Stimulated activated CD4-positive, alpha-beta T cell treated with anti-CD3 and anti-CD28 coated beads, TNF-alpha, amount 100 ng/mL, for 4 hours (primary cell): Measurements from ENCODE around the gene PSMA2.
"Not testable (repeated sequence)": the region's sequence is repeated elsewhere in the genome, so short reads cannot be mapped to it uniquely, and the experiment has no call there.

ENCODE experiments used
- DNase-seq, 3 experiments: peaks; one replicate each; pipeline ENCODE4 v3.0.0-alpha.2; 2020; ENCODE audit warnings: low read depth in 3 of 3

The PSMA2 gene

DNA sequence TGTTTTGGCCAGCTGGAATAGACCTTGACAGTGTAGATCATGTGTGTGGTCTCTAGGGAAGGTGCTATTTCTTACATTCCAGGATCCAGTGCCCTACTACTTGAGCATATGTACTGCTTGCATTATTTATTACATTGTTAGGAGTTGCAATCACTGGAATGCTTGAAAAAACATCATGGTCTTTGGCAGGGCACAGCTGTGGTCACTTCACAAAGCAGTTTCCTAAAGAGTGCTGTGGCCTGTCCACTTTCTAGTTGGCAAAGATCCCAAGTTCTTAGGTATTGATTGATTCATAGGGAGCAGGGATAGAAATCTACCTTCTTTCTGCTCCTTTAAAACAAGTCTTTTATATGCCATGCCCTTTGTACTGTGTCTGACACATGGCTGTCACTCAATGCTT, 24.7 kb downstream of the PSMA2 start:
- DNase-seq, result no peak

DNA sequence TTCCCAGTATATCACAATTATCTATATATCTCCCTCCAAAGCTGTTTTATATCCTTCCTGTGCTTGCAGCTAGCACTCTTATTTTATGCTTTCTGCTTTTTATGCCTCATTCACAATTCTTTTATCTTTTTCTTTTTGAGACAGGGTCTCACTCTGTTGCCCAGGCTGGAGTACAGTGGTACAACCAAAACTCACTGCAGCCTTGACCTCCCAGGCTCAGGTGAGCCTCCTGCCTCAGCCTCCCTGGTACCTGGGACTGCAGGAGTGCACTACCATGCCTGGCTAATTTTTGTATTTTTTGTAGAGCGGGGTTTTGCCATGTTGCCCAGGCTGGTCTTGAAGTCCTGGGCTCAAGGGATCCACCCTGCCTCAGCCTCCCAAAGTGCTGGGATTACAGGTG, 25.8 kb downstream of the PSMA2 start:
- DNase-seq, result no peak

DNA sequence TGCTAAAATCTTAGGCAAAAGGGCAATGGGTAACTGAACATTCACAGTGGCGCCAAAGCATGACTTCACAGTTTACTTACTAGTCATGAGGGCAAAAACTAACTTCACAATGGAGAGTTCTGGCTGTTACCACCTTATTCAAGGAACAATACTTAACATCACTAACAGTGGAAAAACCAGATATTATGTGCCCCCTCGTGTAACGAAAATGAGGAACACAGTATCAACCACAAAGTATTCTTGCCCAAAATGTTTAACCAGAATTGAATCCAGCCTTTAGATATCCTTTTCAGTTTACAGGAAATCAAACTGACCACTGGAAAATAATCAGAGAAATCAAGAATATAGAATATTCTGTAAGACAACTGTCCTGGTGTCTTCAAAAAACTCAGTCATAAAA, 29.6 kb downstream of the PSMA2 start:
- no peak for DNase-seq

DNA sequence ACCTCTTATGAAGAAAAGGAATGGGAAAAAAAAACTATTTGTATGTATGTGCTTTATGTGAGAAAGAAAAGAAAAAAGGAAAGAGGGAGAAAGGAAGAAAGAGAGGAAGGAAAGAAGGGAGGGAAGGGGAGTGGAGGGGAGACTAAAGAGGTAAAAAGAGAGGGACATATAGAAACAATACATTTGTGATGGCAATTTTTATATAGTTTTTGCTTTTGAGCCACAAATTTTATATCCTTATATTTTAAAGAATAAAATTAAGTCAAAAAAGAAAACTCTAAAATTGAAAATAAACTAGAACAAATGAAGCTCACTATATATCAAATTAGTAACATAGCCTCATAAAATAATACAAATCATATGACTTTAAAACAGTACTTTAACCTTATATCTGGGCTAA, 31.1 kb downstream of the PSMA2 start:
- DNase-seq, result no peak

DNA sequence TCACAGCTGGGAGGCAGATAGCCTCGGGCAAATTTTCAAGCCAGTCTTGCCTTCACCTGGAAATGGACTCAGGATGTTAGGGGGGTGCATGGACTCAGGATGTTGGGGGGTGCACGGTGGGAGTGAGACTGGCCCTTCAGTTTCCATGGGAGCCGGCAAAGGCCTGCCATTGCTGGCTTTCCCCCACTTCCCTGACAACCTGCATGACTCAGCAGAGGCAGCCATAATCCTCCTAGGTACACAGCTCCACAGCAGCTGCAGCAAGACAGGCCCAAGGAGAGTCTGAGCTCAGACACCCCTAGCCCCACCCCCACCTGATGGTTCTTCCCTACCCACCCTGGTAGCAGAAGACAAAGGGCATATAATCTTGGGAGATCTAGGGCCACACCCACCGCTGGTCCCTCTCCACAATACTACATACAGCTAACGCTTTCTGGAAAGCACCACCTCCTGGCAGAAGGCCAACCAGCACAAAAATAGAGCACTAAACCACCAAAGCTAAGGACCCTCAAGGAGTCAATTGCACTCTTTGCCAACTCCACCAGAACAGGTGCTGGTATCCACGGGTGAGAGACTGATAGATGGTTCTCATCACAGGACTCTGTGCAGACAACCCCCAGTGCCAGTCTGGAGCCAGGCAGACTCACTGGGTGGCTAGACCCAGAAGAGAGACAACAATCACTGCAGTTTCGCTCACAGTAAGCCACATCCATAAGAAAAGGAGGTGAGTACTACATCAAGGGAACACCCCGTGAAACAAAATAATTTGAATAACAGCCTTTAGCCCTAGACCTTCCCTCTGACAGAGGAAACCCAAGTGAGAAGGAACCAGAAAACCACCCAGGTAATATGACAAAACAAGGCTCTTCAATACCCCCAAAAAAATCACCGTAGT, 38.4 kb downstream of the PSMA2 start:
- DNase-seq, result no peak

DNA sequence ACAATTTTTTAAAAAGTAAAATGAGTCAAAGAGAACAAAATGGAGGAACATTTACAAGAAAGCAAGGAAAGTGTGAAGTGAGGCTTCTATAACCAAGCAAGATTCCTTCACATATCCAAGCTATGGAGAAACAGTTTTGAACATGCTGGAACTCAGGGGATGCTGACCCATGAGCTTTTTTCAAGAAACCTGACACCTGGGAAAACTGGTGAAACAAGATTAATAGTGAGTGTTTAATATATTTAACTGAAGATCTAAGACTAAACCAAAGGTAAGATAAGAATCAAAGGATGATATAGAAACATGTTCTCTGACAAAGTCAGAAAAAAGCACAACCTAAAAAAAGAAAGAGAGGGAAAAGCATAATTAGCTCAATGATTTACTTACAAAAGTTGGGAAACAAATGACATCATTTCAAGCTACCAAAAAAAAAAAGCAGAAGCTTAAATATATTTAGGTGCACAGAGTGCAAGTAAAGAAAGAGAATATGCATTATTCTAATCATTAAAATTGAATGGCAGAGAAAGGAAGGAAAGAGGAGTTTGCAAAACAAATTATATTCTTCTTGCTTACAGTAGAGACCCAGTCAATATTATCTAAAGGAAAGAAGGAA, 45.0 kb downstream of the PSMA2 start:
- no peak for DNase-seq

DNA sequence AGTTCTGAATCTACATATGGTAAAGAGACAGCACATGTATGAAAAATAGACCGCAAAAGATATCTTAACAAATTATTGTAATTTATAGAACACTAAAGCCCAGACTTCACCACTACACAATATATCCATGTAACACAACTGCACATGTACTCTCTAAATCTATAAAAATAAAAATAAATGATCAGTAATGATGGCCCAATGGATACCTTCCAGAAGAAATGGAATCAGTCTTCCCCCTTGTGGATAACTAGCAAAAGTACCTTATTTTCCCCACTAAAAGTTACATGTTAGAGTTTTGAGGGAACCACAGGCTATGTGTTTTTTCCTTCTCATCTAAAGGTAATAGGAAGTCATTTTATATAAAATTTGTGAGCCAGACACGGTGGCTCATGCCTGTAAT, 45.8 kb downstream of the PSMA2 start:
- DNase-seq, result no peak

DNA sequence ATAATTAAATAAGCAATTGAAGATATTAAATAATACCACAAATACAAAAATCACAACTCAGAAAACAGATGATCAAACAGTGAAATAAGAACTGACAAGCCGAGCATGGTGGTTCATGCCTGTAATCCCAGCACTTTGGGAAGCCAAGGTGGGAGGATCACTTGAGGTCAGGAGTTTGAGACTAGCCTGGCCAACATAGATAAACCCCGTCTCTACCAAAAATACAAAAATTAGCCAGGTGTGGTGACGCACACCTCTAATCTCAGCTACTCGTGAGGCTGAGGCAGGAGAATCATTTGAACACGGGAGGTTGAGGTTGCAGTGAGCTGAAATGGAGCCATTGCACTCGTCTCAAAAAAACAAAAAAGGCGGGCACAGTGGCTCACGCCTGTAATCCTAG, 46.8 kb downstream of the PSMA2 start:
- not testable (repeated sequence) for DNase-seq

DNA sequence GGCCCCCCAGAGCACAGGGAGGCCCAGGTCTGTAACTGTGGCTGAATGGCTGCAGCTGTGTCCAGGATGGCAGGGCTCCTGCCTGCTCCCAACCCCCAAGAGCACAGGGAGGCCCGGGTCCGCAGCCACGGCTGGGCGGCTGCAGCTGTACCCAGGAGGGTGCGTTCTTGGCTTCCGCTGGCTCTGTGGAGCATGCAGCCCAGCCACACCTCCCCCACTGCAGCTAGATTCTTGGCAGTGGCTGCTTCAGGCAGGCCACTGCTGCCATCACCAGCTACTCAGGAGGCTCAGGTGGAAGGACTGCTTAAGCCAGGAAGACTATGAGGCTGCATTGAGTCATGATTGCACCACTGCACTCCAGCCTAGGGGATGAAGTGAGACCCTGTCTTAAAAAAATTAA, 48.0 kb downstream of the PSMA2 start:
- DNase-seq, result no peak

DNA sequence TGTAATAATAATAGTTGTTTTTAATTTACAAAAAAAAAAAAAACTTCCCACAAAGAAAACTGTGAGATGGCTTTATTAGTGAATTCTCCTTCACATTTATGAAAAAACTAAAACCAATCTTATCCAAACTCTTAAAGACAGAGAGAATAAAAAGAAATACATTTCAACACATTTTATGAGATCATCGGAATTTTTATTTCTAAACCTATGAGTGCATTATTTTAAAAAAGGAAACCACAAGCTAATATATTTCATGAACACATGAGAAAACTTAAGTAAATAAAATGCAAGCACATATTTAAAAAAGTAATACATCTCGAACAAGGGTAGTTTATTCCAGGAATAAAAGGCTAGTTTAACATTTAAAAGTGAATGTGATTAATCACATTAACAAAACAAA, 51.6 kb downstream of the PSMA2 start:
- no peak for DNase-seq

DNA sequence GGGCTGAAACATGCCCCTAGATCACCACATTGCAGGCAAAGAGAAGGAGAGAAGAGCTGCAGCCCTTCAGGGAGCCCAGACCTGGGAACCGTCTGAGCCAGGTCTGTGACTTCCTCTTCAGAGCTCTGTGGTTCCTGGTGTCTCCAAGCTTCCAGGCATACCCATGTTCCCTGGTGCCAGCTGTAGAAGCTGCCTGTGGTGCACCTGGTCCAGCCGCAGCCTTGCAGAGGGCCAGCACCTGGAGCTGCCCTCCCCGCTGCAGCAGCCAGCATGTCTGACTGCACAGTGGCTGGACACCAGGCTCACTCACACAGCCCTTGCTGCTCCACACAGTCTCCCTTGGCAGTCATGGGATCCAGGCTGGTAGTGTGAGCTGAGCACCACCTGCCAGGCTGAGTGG, 53.7 kb downstream of the PSMA2 start:
- DNase-seq, result no peak

DNA sequence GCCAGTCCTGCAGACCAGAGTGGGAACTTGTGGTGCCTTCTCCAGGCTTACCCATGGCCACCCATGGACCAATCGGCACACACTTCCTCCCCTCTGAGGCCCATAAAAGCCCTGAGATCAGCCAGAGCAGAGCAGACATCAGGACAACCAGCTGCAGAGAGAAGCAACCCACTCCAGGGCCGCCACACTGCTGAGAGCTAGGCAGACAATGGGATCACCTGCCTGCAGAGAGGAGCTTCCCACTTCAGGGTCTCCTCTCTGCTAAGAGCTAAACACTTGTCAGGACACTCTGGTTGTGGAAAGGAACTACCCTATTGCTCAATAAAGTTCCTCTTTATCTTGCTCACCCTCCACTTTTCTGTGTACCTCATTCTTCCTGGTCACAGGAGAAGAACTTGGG, 54.1 kb downstream of the PSMA2 start:
- no peak for DNase-seq

DNA sequence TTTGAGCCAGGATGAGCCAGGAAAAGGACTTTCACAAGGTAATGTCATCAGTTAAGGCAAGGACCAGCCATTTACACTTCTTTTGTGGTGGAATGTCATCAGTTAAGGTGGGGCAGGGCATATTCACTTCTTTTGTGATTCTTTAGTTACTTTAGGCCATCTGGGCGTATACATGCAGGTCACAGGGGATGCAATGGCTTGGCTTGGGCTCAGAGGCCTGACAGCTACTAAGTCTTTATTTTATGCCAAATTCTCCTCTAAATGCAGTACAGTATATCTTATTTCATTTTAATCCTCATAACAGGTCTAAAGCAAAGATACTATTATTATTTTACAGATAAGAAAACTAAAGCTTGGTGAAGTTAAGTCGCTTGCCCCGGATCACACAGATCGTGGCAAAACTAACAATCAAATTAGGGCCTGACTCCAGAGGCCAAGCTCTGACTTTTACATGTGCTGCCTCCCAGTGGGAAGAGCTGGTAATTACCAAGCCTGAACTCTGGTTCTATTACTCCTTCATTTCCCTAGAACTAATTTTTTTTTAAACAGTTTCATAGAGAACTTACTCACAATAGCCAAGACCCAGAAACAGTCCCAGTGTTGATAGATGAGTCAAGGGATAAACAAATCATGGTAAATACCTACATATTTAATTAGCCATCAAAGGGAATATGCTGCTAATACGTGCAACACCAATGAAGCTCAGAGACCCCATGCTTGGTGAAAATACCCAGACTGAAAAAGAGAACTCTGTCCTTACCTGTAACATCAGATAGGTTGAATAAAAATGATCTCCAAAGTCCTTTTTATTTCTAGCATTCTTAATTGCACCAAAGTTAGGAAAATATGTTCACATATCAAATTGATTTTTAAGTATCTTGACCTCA, 55.5 kb downstream of the PSMA2 start:
- DNase-seq, result peak; percentile 16 to 28 (median 26)

DNA sequence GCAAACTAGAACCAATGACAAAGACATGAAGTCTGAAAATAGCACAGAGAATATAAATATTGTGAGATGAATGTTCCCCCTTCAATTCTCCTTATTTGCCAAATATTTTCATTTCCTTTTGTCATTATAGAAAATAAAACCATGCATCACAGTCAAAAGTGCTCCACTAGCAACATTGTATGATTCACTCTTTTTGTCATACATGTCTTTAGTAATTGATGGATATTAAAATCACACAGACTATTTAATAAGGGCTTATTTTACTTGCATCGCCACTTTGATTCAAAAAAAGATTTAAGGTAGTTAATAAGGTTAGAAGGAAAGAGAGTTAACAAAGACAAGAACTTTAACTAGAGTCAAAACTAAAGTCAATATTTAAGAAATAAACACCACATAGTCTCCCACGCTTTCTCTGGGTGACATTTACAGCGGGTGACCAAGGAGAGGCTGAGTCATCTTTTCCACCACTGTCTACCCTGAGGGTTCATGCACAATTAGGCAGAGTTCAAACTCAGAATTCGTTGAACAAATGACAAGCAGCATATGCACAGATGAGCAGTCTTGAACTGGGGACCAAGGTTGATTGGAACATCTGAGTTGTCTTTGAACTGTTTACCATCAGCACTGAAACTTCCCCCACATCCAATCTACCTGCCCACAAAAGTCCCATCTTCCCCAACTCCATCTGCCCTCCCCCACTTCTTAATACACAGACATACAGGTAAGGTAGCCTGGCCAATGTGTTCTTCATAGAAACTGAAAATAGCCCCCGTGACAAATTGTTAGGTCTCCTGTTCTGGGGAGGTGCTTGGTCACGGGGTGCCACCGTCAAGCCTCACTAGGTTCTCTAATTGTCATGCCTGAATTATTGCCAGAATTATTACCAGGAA, 62.6 kb downstream of the PSMA2 start:
- no peak for DNase-seq

DNA sequence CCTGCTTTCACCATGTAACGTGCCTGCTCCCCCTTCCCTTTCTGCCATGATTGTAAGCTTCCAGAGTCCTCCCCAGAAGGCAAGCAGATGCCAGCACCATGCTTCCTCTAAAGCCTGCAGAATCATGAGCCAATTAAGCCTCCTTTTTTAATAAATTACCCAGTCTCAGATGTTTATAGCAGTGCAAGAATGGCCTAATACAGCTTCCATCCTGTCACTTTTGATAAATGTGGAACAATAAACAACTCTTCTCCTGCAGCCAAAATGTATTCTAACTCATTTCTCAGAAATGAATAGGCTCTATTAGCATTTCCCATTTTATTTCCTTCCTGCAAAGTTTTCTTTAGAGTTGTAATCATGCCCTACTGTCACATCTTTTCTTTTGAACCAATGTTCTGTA, 63.5 kb downstream of the PSMA2 start:
- DNase-seq, result no peak
